Regular cardiac myocyte (primary cell): Measurements from ENCODE around the gene ZNF136. TPM values are rescaled to one million over a fixed set of nuclear protein-coding genes. Genes with fewer than 3 reads are reported as not detected.

Experiments
- total RNA-seq: library from RNA; depleted of rRNA; stranded (reverse); fragments of >200 nt; gene quantifications from 2 replicates; pipeline ENCODE4 v1.2.3, GENCODE V29; 2014

The ZNF136 gene
- 8.1 and 10.7 TPM in 2 replicates for total RNA-seq

DNA sequence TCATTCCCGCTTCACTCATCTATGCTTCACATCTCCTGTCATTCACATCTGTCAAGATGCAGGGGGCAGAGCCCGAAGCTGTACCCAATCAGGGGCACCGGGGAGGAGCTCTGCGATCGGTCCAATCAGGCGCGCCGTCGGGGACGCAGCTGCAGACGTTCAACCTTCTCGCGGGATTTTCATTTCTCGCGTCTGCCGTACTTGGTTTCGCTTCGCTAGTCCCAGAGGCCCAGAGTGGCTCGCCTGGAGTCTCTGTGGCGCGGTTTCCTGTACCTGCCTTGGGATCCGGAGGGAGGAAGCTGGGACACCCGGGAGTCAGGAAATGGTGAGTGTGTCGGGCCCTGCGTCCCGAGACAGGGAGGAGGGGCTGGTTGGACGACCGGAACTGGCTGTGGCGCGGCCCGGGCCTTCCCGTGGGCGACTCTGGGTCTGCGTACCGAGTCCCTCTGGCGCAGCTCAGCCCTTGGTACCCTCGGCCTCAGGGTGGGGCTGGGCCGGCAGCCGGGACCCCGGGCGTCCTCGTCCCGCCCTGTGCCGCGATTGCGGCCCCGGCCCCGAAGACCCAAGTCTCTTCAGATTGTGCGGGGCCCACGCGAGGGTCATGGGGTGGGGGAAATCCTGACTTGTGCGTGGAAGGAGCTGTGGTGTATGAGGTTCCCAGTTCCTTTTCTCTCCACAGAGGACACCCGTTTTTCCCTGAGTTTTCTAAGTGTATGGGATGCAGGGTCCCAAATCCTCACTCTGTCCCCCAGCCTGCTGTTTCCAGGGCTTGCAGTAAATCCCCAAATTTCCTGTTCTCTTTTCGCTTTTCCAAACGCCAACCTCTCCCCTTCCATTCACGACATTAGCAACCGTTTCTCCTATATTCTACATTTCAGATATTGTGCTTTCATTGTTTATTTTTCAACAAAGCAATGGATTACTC lies at the start of gene ZNF136:
ZNF136 (plus strand) TSS at position 215 of the 925 bp plus-strand sequence; CDS start at position 323, 108 bp downstream.

DNA sequence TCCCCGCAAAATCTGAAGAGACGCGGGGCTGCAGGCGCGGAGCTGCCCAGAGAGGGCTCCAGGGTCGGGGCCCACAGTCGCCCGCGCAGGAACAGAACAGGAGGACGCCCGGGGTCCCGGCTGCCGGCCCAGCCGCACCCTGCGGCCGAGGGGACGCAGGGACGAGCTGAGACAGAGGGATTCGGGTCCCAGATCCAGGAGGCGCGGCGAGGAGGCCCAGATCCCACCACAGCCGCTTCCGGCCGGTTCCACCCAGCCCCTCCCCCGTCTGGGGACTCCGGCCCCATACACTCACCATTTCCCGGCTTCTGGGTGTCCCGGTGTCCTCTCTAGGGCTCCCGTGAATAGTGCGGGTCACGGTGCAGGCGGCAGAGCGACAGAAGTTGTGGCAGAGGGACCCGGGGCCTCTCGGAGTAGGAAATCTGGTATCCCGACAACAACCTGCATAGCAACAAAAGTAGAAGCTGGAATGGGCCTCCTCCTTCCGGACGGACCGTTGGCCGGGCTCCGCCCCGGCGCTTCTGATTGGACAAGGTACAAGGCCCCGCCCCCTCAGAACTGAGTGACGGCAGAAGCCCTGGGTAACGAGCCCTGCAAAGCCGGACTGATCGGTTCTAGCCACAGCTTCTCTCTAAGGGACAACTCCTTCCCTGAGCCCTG lies 22.9 kb upstream of the ZNF136 start, which contains the start of gene ZNF20:
ZNF20 (minus strand) TSS at position 466 of the 660 bp plus-strand sequence; CDS start at position 298, 168 bp downstream.

DNA sequence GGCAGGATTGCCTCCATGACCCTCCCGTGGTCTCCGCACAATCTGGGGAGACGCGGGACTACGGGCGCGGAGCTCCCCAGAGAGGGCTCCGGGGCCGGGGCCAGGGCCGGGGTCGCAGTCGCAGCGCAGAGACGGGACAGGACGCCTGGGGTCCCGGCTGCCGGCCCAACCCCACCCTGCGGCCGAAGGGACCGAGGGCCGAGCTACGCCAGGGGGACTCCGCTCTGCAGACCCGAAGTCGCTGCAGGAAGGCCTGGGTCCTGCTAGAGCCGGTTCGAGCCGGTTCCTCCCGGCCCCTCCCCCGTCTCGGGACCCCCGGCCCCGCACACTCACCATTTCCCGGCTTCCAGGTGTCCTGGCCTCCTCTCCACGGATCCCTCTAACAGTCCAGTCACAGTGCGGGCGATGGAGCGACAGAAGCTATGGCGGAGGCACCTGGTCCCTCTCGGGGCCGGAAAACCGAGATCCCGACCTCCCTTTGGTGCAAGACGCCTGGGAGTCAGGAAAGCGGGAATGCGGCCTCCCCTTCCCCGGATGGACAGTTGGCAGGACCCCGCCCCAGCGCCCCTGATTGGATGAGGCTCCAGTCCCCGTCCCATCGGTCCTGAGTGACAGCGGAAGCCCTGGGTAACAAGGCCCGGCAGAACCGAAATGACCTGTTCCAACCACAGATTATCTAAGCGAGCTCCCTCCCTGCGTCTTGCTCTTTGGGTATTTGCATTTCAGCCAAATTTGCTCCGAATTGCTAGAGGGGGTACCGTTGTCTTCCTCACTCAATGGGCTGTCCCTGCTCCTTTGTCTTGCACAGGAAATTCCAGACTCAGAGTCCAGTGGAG lies 6.5 kb upstream of the ZNF136 start, which contains the start of gene ZNF625:
ZNF625 (minus strand) TSS at position 512 of the 836 bp plus-strand sequence; CDS start at position 336, 176 bp downstream.

Other genes starting within 250 kb of the ZNF136 start
- gene ZNF700, start 238.0 kb upstream of the ZNF136 start, total RNA-seq, result 8.8 and 11.0 TPM in 2 replicates
- gene ZNF763, start 198.1 kb upstream of the ZNF136 start, total RNA-seq, result 1.2 and 2.8 TPM in 2 replicates
- gene ZNF433, start 127.4 kb upstream of the ZNF136 start, total RNA-seq, result 5.6 and 9.9 TPM in 2 replicates
- 0.58 TPM in 1 of 2 replicates, not detected in the other for gene ZNF878, start 110.1 kb upstream of the ZNF136 start, total RNA-seq
- gene ZNF844, start 98.4 kb upstream of the ZNF136 start, total RNA-seq, result 9.0 and 16.6 TPM in 2 replicates
- 5.9 and 7.0 TPM in 2 replicates for gene ZNF20, start 22.7 kb upstream of the ZNF136 start, total RNA-seq
- 15.9 and 18.6 TPM in 2 replicates for gene ZNF625, start 6.4 kb upstream of the ZNF136 start, total RNA-seq
- 7.3 and 15.2 TPM in 2 replicates for gene ZNF44, start 131.8 kb downstream of the ZNF136 start, total RNA-seq
- 4.2 and 8.2 TPM in 2 replicates for gene ZNF563, start 170.5 kb downstream of the ZNF136 start, total RNA-seq
- gene ZNF442, start 202.6 kb downstream of the ZNF136 start, total RNA-seq, result 6.3 and 12.7 TPM in 2 replicates
- gene ZNF799, start 238.2 kb downstream of the ZNF136 start, total RNA-seq, result 4.2 and 5.0 TPM in 2 replicates